ENCODE measurements around the gene JPH3. TPM values are rescaled to one million over a fixed set of nuclear protein-coding genes. Genes with fewer than 3 reads are reported as not detected.

JPH3 gene
- polyA plus RNA-seq, 3 donors, result not detected

DNA sequence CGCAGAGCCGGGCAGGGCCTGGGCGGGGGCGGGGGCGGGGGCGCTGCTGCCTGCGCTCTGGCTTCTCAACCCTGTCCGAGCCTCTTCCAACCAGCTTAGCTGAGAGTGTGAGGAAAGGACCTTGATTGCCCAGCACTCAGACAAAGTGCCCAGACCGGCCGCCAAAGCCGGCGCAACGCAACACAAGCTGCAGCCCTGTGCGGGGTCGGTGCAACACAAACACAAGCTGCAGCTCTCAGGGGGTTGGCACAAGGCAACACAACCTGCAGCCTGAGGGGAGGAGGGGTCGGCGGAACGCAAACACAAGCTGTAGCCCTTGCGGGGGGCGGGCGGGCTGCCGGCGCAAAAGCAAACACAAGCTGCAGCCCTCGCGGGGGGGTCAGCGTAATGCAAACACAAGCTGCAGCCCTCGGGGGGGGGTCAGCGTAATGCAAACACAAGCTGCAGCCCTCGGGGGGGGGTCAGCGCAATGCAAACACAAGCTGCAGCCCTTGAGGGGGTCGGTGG is 103.5 kb downstream of the JPH3 start:
- Mint-ChIP-seq H3K4me1 (peaks cover 8% of the 10 kb centered on the region), H3K9me3 (no peaks in the 10 kb centered on the region), H3K27me3 (ENCODE audit: low read depth in 3 of 3) (peaks cover 0 to 1% (median 1%) of the 10 kb centered on the region in 3 donors), H3K4me3 (no peak overlapping the region), H3K27ac (no peak overlapping the region), H3K36me3 (peaks cover 59 to 84% of the 10 kb centered on the region in 2 donors)
- Histone ChIP-seq H3K36me3 (replicated peaks in 1 of 2; ENCODE audit: control insufficient read depth in 1 of 2, insufficient read depth in 2 of 2, low read length in 2 of 2) (peaks cover 44 to 80% of the 10 kb centered on the region in 2 donors), H3K4me2 (replicated peaks; ENCODE audit: extremely low read depth, low read length, poor library complexity, severe bottlenecking) (no peak overlapping the region), H3K27ac (ENCODE audit: low read depth in 1 of 2, low read length in 2 of 2) (no peak overlapping the region), H3K27me3 (ENCODE audit: control insufficient read depth in 2 of 2, insufficient read depth in 2 of 2, low read length in 2 of 2) (no peaks in the 10 kb centered on the region), H2AFZ (ENCODE audit: insufficient read depth, low read depth, low read length, poor library complexity, severe bottlenecking) (no peak overlapping the region), H3K4me1 (ENCODE audit: control insufficient read depth in 1 of 2, insufficient read depth in 2 of 2, low read length in 2 of 2) (no peaks in the 10 kb centered on the region), H4K20me1 (ENCODE audit: insufficient read depth, low read length) (no peaks in the 10 kb centered on the region), H3K9me3 (replicated peaks in 1 of 2; ENCODE audit: control insufficient read depth in 1 of 2, insufficient read depth in 1 of 2, low read length in 2 of 2) (no peaks in the 10 kb centered on the region), H3K9ac (ENCODE audit: insufficient read depth, low read length, poor library complexity, severe bottlenecking) (no peak overlapping the region), H3K4me3 (replicated peaks in 1 of 3; ENCODE audit: low read depth in 2 of 3, low read length in 3 of 3) (no peak overlapping the region), H3K79me2 (ENCODE audit: insufficient read depth, low read length) (no peaks in the 10 kb centered on the region)
- intact Hi-C loops (cut with micrococcal nuclease), result no loop called here
- DNase-seq, result no peak
- TF ChIP-seq, protein P1, sequence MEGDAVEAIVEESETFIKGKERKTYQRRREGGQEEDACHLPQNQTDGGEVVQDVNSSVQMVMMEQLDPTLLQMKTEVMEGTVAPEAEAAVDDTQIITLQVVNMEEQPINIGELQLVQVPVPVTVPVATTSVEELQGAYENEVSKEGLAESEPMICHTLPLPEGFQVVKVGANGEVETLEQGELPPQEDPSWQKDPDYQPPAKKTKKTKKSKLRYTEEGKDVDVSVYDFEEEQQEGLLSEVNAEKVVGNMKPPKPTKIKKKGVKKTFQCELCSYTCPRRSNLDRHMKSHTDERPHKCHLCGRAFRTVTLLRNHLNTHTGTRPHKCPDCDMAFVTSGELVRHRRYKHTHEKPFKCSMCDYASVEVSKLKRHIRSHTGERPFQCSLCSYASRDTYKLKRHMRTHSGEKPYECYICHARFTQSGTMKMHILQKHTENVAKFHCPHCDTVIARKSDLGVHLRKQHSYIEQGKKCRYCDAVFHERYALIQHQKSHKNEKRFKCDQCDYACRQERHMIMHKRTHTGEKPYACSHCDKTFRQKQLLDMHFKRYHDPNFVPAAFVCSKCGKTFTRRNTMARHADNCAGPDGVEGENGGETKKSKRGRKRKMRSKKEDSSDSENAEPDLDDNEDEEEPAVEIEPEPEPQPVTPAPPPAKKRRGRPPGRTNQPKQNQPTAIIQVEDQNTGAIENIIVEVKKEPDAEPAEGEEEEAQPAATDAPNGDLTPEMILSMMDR (IDR thresholded peaks at IDR 0.05), result no peak
- 84% methylated on average over 12 of the region's 31 CpGs for WGBS (ENCODE audit: insufficient coverage)

DNA sequence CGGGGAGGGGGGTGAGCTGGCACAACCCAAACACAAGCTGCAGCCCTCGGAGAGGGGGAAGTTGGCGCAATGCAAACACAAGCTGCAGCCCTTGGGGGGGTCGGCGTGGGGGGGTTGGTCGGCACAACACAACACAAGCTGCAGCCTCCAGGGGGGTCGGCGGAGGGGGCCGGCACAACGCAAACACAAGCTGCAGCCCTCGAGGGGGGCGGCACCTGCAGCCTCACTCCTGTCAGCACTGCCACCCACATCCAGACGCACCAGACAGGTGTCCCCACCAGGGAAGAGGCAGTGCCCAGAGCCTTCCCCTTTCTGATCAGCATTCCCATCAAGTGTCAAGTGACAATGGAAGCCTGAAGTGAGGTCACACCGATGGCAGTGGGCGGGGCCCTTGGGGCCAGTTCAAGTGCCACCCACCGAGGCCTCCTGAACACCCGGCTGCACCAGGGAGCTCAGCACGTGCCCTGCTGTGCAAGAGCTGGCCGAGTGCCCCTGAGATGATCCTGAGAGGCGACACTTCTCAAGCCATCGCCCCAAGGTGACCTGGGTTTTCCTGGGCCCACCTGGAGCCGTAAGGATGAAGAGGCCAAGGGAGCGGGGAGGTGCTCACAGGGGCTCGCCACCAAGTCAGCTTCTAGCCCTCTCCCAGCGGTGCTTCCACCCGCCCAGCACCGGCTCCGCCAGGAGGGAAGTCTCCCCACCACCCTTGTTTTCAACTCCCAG is 104.1 kb downstream of the JPH3 start:
- H3K36me3 Mint-ChIP-seq, result peaks cover 62 to 89% of the 10 kb centered on the region in 2 donors
- 86% methylated on average over 20 of the region's 28 CpGs for WGBS (ENCODE audit: insufficient coverage)

More for the DNA sequence above, 104.1 kb downstream of the JPH3 start:
- Histone ChIP-seq H3K79me2 (ENCODE audit: insufficient read depth, low read length) (no peaks in the 10 kb centered on the region), H3K4me2 (replicated peaks; ENCODE audit: extremely low read depth, low read length, poor library complexity, severe bottlenecking) (no peak overlapping the region), H3K4me1 (ENCODE audit: control insufficient read depth in 1 of 2, insufficient read depth in 2 of 2, low read length in 2 of 2) (no peaks in the 10 kb centered on the region), H3K27ac (ENCODE audit: low read depth in 1 of 2, low read length in 2 of 2) (no peak overlapping the region), H3K4me3 (replicated peaks in 1 of 3; ENCODE audit: low read depth in 2 of 3, low read length in 3 of 3) (no peak overlapping the region), H3K27me3 (ENCODE audit: control insufficient read depth in 2 of 2, insufficient read depth in 2 of 2, low read length in 2 of 2) (no peaks in the 10 kb centered on the region), H4K20me1 (ENCODE audit: insufficient read depth, low read length) (no peaks in the 10 kb centered on the region), H2AFZ (ENCODE audit: insufficient read depth, low read depth, low read length, poor library complexity, severe bottlenecking) (no peak overlapping the region), H3K9me3 (replicated peaks in 1 of 2; ENCODE audit: control insufficient read depth in 1 of 2, insufficient read depth in 1 of 2, low read length in 2 of 2) (no peaks in the 10 kb centered on the region), H3K36me3 (replicated peaks in 1 of 2; ENCODE audit: control insufficient read depth in 1 of 2, insufficient read depth in 2 of 2, low read length in 2 of 2) (peaks cover 49 to 80% of the 10 kb centered on the region in 2 donors), H3K9ac (ENCODE audit: insufficient read depth, low read length, poor library complexity, severe bottlenecking) (no peak overlapping the region)
- Mint-ChIP-seq H3K4me3 (no peak overlapping the region), H3K9me3 (no peaks in the 10 kb centered on the region), H3K27me3 (ENCODE audit: low read depth in 3 of 3) (peaks cover 0 to 1% (median 1%) of the 10 kb centered on the region in 3 donors), H3K27ac (no peak overlapping the region), H3K4me1 (peaks cover 8% of the 10 kb centered on the region)
- intact Hi-C loops (cut with micrococcal nuclease), result no loop called here
- DNase-seq, result no peak
- TF ChIP-seq, protein P1 (IDR thresholded peaks at IDR 0.05), result no peak
